GM12892 (cell line): Measurements from ENCODE around the gene NAA30.

Experiments used
- DNase-seq: peaks from one replicate; pipeline ENCODE4 v3.0.0; 2011; ENCODE audit not compliant: insufficient read length
- FAIRE-seq: peaks from 2 replicates; lab custom pipeline; 2011; peaks lifted over from hg19 to GRCh38; lab: Jason Lieb, UNC
- POLR2A ChIP-seq: IDR thresholded peaks from 2 replicates; pipeline ENCODE4 v1.6.1; 2011; ENCODE audit warnings: low read depth, low read length, control low read depth
- POLR2AphosphoS5 ChIP-seq: IDR thresholded peaks from 2 replicates; pipeline ENCODE4 v1.6.1; 2011; ENCODE audit warnings: low read depth, low read length, control low read depth
- TAF1 ChIP-seq: IDR thresholded peaks from 2 replicates; pipeline ENCODE4 v1.6.1; 2011; ENCODE audit warnings: low read depth, mild to moderate bottlenecking, control low read depth, low read length, borderline replicate concordance

NAA30 gene

GRCh38 chr14:57462551-57462950 is 72.2 kb downstream of the NAA30 start:
- FAIRE-seq: no peak
- TF ChIP-seq TAF1 (no peak), POLR2A (no peak), POLR2AphosphoS5 (no peak)
- DNase-seq: no peak

GRCh38 chr14:57464008-57464730 is 73.8 kb downstream of the NAA30 start:
- no peak for TF ChIP-seq POLR2AphosphoS5
- TF ChIP-seq POLR2A: no peak
- TF ChIP-seq TAF1: no peak
- DNase-seq: no peak
- no peak for FAIRE-seq
